K562 (cell line): Measurements from ENCODE around the gene EXT2. TPM values are rescaled to one million over a fixed set of nuclear protein-coding genes. Genes with fewer than 3 reads are reported as not detected.

ENCODE experiments used
- ATAC-seq: fragments of 200-7000 bp; cut with Tn5 transposase; 3 replicates; pipeline ENCODE4 v1.9.1; 2020; ENCODE audit warnings: moderate library complexity
- BruUV-seq: library from RNA; stranded (reverse); fragments of 400-500 nt; replicated peaks from 2 replicates; lab custom pipeline; 2021; lab: Mats Ljungman, UMichigan
- CTCF ChIA-PET: fragments of 300-600 bp; formaldehyde crosslinking; extraction: SDS; loops from one replicate; lab custom pipeline; 2021; ENCODE audit warnings: low intra/inter-chr PET ratio; lab: Yijun Ruan, JAX
- POLR2A ChIA-PET: fragments of 300-600, 350-650 bp; sonication (Branson Sonifier 250); formaldehyde crosslinking; extraction: SDS; loops from one replicate; lab custom pipeline; 2021; ENCODE audit warnings: antibody characterized with exemption, inconsistent platforms; lab: Yijun Ruan, JAX
- DNase-seq, 4 experiments: peaks; one replicate each; pipeline versions ENCODE4 v3.0.0 to v3.0.0-alpha.2; 2011 to 2018; ENCODE audit warnings: low spot score in 3 of 4, mixed read lengths in 3 of 4; ENCODE audit errors: extremely low read depth in 1 of 4
- FAIRE-seq: peaks from 2 replicates; lab custom pipeline; 2011; peaks lifted over from hg19 to GRCh38; lab: Jason Lieb, UNC
- H2AFZ ChIP-seq: 2 replicates; pipeline ENCODE4 v1.6.0; 2011; ENCODE audit warnings: low read depth, low read length, control low read depth, inconsistent platforms
- H3K27ac ChIP-seq: fragments of 200-600 bp; 3 replicates; pipeline ENCODE4 v1.8.0; 2011; ENCODE audit warnings: low read depth, mild to moderate bottlenecking, control low read depth, inconsistent platforms, low read length, moderate library complexity, mixed read lengths; ENCODE audit errors: extremely low read depth
- H3K27me3 ChIP-seq, 2 experiments: fragments of 300-600 bp in 1 of 2; 2 replicates in 1 of 2; 3 replicates in 1 of 2; pipeline versions ENCODE4 v1.6.0 to v1.8.0; 2011; ENCODE audit warnings: inconsistent platforms in 2 of 2, low read length in 2 of 2, mild to moderate bottlenecking in 1 of 2, mixed read lengths in 1 of 2, moderate library complexity in 1 of 2; ENCODE audit not compliant: control insufficient read depth in 2 of 2, insufficient read depth in 2 of 2
- H3K36me3 ChIP-seq: fragments of 300-600 bp; 3 replicates; pipeline ENCODE4 v1.8.0; 2011; ENCODE audit warnings: mild to moderate bottlenecking, low read length, inconsistent platforms; ENCODE audit not compliant: control insufficient read depth, insufficient read depth
- H3K4me1 ChIP-seq, 2 experiments: fragments of 200-600 bp in 1 of 2; replicated peaks in 1 of 2; 2 replicates in 1 of 2; 3 replicates in 1 of 2; pipeline versions ENCODE4 v1.5.1 to v1.8.0; 2011; ENCODE audit warnings: inconsistent platforms in 2 of 2, low read length in 2 of 2, mild to moderate bottlenecking in 1 of 2, mixed read lengths in 1 of 2, moderate library complexity in 1 of 2; ENCODE audit not compliant: control insufficient read depth in 2 of 2, insufficient read depth in 2 of 2
- H3K4me2 ChIP-seq: 2 replicates; pipeline ENCODE4 v1.6.1; 2011; ENCODE audit warnings: low read length, control low read depth, inconsistent platforms, mixed read lengths; ENCODE audit not compliant: insufficient read depth
- H3K4me3 ChIP-seq: fragments of 200-600 bp; sonication (generic), shearing (Covaris generic); 2 replicates; pipeline ENCODE4 v1.5.1; 2016; ENCODE audit warnings: control low read depth, inconsistent platforms
- H3K79me2 ChIP-seq: fragments of 200-600 bp; 3 replicates; pipeline ENCODE4 v1.8.0; 2011; ENCODE audit warnings: low read length, inconsistent platforms; ENCODE audit not compliant: control insufficient read depth, insufficient read depth
- H3K9ac ChIP-seq, 2 experiments: 2 replicates each; pipeline versions ENCODE4 v1.6.0 to v1.6.1; 2011; ENCODE audit warnings: low read depth in 2 of 2, low read length in 2 of 2, control low read depth in 1 of 2, inconsistent platforms in 1 of 2, mild to moderate bottlenecking in 1 of 2, mixed read lengths in 1 of 2; ENCODE audit not compliant: insufficient read depth in 1 of 2
- H3K9me1 ChIP-seq: one replicate; pipeline ENCODE4 v1.6.0; 2011; ENCODE audit warnings: inconsistent platforms, mild to moderate bottlenecking, low read length, moderate library complexity; ENCODE audit not compliant: control insufficient read depth, insufficient read depth
- H3K9me3 ChIP-seq: replicated peaks from 2 replicates; pipeline ENCODE4 v1.5.1; 2011; ENCODE audit warnings: low read depth, low read length, inconsistent platforms; ENCODE audit not compliant: control insufficient read depth, insufficient read depth
- H4K20me1 ChIP-seq: replicated peaks from 2 replicates; pipeline ENCODE4 v1.6.1; 2011; ENCODE audit warnings: low read length, inconsistent platforms, mixed read lengths; ENCODE audit not compliant: control insufficient read depth, insufficient read depth
- FOXP1 ChIP-seq: sonication (generic); formaldehyde crosslinking; IDR thresholded peaks from 2 replicates; pipeline ENCODE4 v1.8.0; 2022; ENCODE audit warnings: mild to moderate bottlenecking, missing genetic modification reagents
- POLR3G ChIP-seq: IDR thresholded peaks from 2 replicates; pipeline ENCODE4 v1.6.1; 2011; ENCODE audit not compliant: insufficient read length, insufficient replicate concordance; ENCODE audit errors: extremely low read depth
- ZNF644 ChIP-seq: fragments of 200-800 bp; sonication (Bioruptor generic); IDR thresholded peaks from 2 replicates; pipeline ENCODE4 v1.6.1; 2016; ENCODE audit warnings: low read depth, missing genetic modification characterization, missing compliant biosample characterization
- WGBS: fragments of 100-300 bp; shearing (Covaris generic); methylation state at CpG from one replicate; pipeline ENCODE4 v1.1.6; 2016; ENCODE audit warnings: low coverage, mixed read lengths; ENCODE audit not compliant: insufficient coverage; ENCODE audit errors: missing lambda C conversion rate; 5-methylcytosine and 5-hydroxymethylcytosine counted together
- in situ Hi-C: fragments of 300-500 bp; cut with MboI; formaldehyde crosslinking; loops from 4 replicates; pipeline ENCODE4 v1.15.0; 2018; ENCODE audit warnings: inconsistent platforms, mixed read lengths
- intact Hi-C: fragments of 100-400 bp; cut with micrococcal nuclease; formaldehyde crosslinking; loops from 2 replicates; pipeline ENCODE4 v1.14.2; 2022
- polyA plus RNA-seq, 8 experiments: library from polyadenylated mRNA; depleted of rRNA in 4 of 8; stranded (reverse) in 5 of 8; unstranded in 3 of 8; fragments of >200 nt; fragmentation: Nextera tagmentation in 2 of 8; fragmentation: Illumina TruSeq in 1 of 8; extraction: Ambion mirVana in 2 of 8; extraction: Trizol in 1 of 8; gene quantifications; 2 replicates each; pipeline versions ENCODE4 v1.2.1 to v1.2.3, GENCODE V29; 2011 to 2014; ENCODE audit warnings: inconsistent platforms in 1 of 8, missing spikeins in 1 of 8
- total RNA-seq, 7 experiments: library from RNA; depleted of rRNA in 6 of 7; stranded (reverse); fragments of >200 nt in 6 of 7; fragmentation: Illumina TruSeq in 2 of 7; extraction: Trizol in 2 of 7; gene quantifications; 2 replicates each; pipeline versions ENCODE4 v1.2.1 to v1.2.3, GENCODE V29; 2011 to 2021; ENCODE audit warnings: low replicate concordance in 1 of 7
- TF ChIP-seq, protein P1 (sequence below): IDR thresholded peaks from 2 replicates; pipeline ENCODE4 v1.6.1; 2011; ENCODE audit not compliant: insufficient read length; ENCODE audit errors: extremely low read depth

Gene EXT2
- total and polyA plus RNA-seq, 9 of the 15 experiments (the other 6 are each of a cell fraction or from before 2014, with no cell fraction given): 7.5 to 52.1 (median 38.1) TPM

GRCh38 chr11:44065161-44065661 is 30.3 kb upstream of the EXT2 start:
- H2AFZ ChIP-seq: peak overlapping the region; percentile 83
- H3K36me3 ChIP-seq: peaks cover 13% of the 10 kb centered on the region
- peak; percentile 11; the same call in 1 of the 2 replicates for TF ChIP-seq ZNF644
- TF ChIP-seq FOXP1 (CRISPR knock-in tag): no peak
- TF ChIP-seq, protein P1, sequence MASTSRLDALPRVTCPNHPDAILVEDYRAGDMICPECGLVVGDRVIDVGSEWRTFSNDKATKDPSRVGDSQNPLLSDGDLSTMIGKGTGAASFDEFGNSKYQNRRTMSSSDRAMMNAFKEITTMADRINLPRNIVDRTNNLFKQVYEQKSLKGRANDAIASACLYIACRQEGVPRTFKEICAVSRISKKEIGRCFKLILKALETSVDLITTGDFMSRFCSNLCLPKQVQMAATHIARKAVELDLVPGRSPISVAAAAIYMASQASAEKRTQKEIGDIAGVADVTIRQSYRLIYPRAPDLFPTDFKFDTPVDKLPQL: no peak
- no peak for TF ChIP-seq POLR3G
- TF ChIP-seq, all 486 proteins: peak for 1
- in situ Hi-C loops (no loop called here), intact Hi-C loops (loop anchor here (10.0 kb wide), 1 partner anchor 120 kb away; the partner anchor contains the start of gene C11orf96)
- H3K27me3 ChIP-seq: no peaks in the 10 kb centered on the region
- H3K4me1 ChIP-seq: peaks cover 10 to 20% of the 10 kb centered on the region in 2 experiments; a peak in 4 of 5 replicates
- DNase-seq (no peak), ATAC-seq (no peak), FAIRE-seq (no peak)
- peaks cover 16% of the 10 kb centered on the region; the same call in 2 of the 3 replicates for H3K79me2 ChIP-seq
- H4K20me1 ChIP-seq: no peaks in the 10 kb centered on the region
- peak overlapping the region in 1 of 2 experiments; percentile 72; a peak in 2 of 4 replicates for H3K9ac ChIP-seq
- H3K9me3 ChIP-seq: no peaks in the 10 kb centered on the region
- H3K4me3 ChIP-seq: peak overlapping the region; percentile 55; the same call in 1 of the 2 replicates
- POLR2A ChIA-PET: no interaction called here
- no TSS peak for BruUV-seq
- WGBS: 58% methylated on average over 4 of the region's 4 CpGs
- H3K4me2 ChIP-seq: peak overlapping the region; percentile 82; the same call in 1 of the 2 replicates
- H3K9me1 ChIP-seq: no peaks in the 10 kb centered on the region
- CTCF ChIA-PET: no interaction called here
- no peak overlapping the region; the same call in 2 of the 3 replicates for H3K27ac ChIP-seq
